Endometrial microvascular endothelial cells (primary cell): Measurements from ENCODE around the gene ASCC3. TPM values are rescaled to one million over a fixed set of nuclear protein-coding genes. Genes with fewer than 3 reads are reported as not detected.

ENCODE experiments used
- in situ Hi-C: cut with HindIII; loops from 2 replicates; pipeline ENCODE4 v1.10.0; 2017; ENCODE audit warnings: low sequenced_read_pairs, low pct_unique_long_range_greater_than_20kb; ENCODE audit errors: inconsistent ontology term
- total RNA-seq: library from RNA; depleted of rRNA; stranded (reverse); fragments of >200 nt; gene quantifications from one replicate; pipeline ENCODE4 v1.2.3, GENCODE V29; 2015; ENCODE audit errors: inconsistent ontology term

The ASCC3 gene
- total RNA-seq, 1 donor from 2014 or later: 72.8 TPM

DNA sequence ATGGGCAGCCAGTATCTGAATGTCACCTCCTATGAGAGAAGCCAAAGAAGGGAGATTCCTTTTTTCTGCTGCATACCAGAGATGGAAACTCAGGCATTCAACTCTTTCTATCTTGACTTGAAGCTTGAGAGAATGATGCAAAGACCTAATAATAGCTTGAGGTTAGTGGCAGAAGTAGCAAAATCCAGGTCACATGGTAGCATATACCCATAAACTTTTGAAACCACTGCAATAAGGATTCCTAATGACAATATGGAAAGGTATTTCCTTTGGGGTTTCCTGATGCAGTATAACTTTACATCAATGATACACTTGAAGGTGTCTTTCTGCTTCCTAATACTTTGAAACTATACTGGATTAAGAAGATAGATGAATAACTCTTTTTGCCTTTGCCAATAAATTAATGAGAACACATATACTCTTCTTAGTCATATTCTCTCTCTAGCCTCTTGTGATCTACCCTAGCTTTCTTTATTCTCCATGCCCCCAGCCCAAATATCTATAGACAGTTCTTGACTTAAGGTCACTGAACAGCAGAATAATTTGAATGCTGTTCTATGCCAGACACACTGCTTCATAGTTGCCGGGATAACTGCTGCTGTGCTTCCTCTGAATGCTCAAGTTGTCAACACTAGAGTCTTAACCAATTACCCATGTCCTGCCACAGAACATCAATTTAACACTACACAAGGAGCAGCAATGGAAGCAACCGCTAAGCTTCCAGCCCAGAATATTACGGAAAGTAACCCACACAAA is 260.9 kb downstream of the ASCC3 start:
- in situ Hi-C loops: no loop called here

DNA sequence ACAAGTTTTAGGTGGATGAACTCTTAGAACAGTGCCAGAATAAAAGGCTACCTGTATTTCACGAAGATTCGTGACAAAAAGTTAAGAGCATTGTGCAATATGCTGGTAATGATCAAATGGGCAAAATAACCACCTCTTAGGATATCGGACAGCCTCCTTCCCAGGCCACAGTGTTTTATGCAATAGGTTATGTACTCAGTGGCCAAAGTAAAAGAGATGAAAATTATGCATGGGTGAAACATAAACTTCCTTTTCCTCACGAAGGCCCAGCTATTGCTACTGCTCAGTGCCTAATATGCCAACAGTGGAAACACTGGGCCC is 262.8 kb downstream of the ASCC3 start:
- in situ Hi-C loops: no loop called here

DNA sequence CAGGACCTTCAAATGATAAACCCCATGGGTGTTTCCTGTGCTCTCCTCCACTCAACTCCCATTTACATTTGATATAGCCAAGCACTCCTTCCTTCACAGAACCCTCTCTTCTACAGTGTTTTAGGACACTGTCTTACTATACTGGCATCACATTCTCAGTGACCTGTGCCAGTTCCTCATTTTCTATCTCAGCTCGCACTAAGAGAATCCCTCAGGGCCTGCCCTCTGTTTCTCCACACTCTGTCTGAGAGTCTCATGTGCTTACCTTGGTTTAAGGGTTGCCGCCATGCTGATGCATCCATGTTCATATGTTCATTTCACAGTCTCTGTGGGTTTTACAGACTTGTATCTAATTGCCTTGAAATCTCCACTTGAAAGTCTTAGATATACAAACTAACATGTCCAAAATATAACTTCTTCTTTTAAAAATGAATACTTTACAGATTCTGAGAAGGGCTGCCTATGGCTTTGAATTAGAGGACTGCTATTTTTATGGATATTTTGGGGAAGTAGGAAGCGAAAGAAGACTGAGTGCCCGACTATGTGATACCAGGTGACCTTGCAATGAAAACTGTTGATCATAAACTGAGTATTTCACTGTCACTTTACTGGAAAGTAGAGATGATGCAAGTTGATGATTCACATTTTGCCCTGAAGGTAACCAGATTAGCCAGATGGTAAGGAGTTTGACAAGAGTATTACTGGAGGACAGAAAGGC is 263.3 kb downstream of the ASCC3 start:
- in situ Hi-C loops: no loop called here

- in situ Hi-C loops: no loop called here
These were observed 266.2 kb downstream of the ASCC3 start for GRCh38 chr6:100614933-100615332.

- in situ Hi-C loops: no loop called here
These were observed 266.7 kb downstream of the ASCC3 start for GRCh38 chr6:100614386-100614785.

GRCh38 chr6:100613656-100614055 is 267.5 kb downstream of the ASCC3 start:
- in situ Hi-C loops: no loop called here

DNA sequence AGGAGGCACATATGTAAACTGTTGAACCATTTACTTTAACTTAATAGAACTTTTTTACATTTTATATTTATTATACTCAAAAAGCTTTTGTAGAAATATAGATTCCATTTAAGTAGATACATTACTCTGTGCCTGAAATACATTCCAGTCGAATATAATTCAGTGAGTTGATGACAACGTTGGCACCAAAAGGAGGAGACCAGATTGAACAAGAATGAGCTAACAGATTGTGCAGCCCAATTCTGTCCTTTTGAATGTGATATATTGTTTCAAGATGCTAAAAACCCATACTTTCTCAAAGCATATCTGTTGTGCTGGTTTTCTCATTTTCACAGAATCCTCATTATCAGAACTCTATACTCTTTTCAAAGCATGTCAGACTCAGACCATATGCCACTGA is 269.0 kb downstream of the ASCC3 start:
- in situ Hi-C loops: no loop called here

DNA sequence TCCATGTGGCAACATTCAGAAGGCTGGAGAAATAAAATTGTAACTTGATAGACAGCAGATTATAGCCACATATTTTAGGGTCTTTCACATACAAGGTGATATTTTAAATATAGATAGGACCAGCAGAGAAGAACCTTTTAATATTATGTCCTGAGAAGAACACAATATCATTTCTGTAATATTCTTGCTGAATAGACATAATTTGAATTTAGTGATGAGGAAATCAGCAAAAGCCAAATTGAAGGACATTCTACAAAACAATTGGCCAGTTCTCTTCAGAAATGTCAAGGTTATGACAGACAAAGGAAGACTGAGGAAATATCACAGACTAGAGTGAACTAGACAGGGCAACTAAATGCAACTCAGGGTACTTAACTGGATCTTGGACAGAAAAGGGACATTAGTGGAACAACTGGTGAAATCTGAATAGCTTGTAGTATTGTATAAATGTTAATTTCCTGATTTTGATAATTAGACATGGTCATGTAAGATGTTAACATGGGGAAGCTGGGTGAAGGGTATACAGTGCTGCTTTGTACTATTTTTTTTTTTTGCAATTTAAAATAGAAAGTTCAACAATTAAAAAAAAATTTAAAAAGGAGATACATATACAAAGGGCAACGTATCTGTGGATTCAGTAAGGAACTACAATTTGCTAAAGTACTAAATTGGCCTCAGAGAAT is 281.9 kb downstream of the ASCC3 start:
- in situ Hi-C loops: no loop called here

- in situ Hi-C loops: no loop called here
These were observed 285.7 kb downstream of the ASCC3 start for GRCh38 chr6:100595456-100595855.

GRCh38 chr6:100593522-100593921 is 287.6 kb downstream of the ASCC3 start:
- in situ Hi-C loops: no loop called here

GRCh38 chr6:100592929-100593328 is 288.2 kb downstream of the ASCC3 start:
- in situ Hi-C loops: no loop called here

DNA sequence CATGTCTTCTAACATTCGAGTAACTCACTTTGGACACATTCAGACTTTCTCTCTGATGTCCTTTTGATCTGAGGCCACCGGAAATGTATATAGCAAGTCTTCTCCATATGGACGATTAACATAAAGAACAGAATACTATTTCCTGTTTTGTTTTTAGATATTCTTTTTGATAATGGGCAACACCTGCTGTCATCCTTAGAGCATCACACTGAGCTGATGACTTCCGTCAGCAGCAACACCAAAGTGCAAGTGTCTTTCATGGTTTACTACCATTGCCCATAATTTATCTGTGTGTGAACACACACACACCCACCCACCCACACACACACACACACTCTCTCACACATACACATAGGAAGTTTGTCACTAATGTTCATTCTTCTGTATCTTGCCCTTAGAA is 303.7 kb downstream of the ASCC3 start:
- in situ Hi-C loops: no loop called here

- in situ Hi-C loops: no loop called here
These were observed 305.2 kb downstream of the ASCC3 start for GRCh38 chr6:100575921-100576320.

DNA sequence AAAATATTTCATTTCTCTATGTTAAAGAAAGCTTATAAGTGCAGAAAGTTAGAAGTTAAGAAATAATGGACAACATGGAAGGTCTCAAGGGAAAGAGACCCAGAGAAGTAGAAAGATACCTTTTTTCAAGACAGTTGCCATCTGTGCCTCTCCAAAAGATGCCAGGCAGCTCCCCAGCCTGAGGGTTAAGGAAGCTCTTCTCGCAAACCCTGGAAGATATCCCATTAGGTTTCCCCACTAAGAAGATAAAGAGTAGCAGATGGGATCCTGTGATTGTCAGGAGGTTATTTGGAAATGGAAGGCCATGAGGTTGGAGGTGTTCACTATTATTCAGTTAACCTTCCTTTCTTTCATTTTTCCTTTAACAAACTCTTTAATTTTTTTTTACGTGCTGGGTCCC is 306.3 kb downstream of the ASCC3 start:
- in situ Hi-C loops: no loop called here

- in situ Hi-C loops: no loop called here
These were observed 308.0 kb downstream of the ASCC3 start for GRCh38 chr6:100573166-100573565.

DNA sequence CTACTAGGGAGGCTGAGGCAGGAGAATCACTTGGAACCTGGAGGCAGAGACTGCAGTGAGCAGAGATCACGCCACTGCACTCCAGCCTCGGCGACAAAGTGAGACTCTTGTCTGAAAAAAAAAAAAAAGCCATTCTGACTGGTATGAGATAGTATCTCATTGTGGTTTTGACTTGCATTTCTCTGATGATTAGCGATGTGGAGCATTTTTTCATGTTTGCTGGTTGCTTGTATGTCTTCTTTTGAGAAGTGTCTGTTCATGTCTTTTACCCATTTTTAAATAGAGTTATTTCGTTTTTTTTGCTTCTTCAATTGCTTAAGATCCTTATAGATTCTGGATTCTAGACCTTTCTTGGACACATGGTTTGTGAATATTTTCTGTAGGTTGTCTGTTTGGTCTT is 312.9 kb downstream of the ASCC3 start:
- in situ Hi-C loops: no loop called here

- in situ Hi-C loops: no loop called here
These were observed 314.6 kb downstream of the ASCC3 start for GRCh38 chr6:100566563-100566962.

DNA sequence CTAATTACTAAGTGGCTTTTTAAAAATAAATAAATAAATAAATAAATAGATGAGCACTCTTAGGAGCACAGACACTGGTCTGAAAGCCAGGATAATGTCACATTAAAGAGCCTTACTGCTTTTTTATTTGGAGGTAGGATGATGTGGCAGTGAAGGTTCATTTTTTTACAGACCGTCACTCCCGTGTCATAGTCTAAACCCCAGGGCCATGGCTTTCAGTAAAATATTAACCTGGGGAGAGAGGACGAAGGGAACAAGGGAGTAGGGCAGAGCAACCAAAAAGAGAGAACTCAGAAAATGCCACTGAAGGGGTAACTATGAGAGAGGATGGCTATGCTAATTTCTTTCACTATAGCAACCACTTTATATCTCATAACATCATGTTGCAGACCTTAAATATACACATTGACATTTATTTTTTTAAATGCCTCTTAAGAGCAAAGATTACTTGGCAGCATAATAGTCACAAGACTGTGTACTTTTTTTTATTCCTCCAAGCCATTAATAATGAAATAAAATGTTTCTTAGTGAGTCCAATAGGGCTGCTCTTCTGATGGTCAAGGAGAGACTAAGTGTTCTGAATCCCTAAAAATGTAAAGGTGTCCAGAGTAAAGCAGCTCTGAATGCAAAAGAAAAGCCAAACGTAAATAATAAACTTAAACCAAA is 315.6 kb downstream of the ASCC3 start:
- in situ Hi-C loops: no loop called here

GRCh38 chr6:100559859-100560258 is 321.3 kb downstream of the ASCC3 start:
- in situ Hi-C loops: no loop called here

DNA sequence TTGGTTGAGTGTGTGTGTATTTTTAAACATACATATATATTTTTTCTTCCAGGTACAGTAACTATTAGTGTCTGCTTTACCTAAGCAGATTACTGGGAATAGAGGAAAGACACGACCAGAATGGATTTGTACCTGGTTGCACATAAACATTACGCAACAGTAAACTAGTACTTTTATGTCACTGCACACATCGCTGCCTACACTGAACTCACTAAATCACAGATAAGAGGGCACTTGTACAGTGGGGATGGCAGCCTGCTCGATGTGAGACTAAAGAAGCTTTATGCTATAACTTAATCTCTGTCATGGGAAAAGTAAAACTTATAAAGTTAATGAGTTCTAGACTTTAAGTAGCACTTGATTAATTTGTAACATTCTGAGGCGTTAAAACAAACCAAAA is 326.9 kb downstream of the ASCC3 start:
- in situ Hi-C loops: no loop called here
